Fibroblast of villous mesenchyme (primary cell): ENCODE measurements around the gene CDH13. TPM values are rescaled to one million over a fixed set of nuclear protein-coding genes. Genes with fewer than 3 reads are reported as not detected.

Experiments used
- DNase-seq: peaks from one replicate; pipeline ENCODE4 v3.0.0-alpha.2; 2010; ENCODE audit warnings: low read depth
- H3K4me3 ChIP-seq: 2 replicates; pipeline ENCODE4 v1.5.1; 2011; ENCODE audit warnings: low read depth, mild to moderate bottlenecking, low read length
- CTCF ChIP-seq: IDR thresholded peaks from 2 replicates; pipeline ENCODE4 v1.5.1; 2012; ENCODE audit warnings: low read depth, mild to moderate bottlenecking, low read length; ENCODE audit not compliant: insufficient read depth
- total RNA-seq: library from RNA; depleted of rRNA; stranded (reverse); fragments of >200 nt; gene quantifications from 2 replicates; pipeline ENCODE4 v1.2.3, GENCODE V29; 2012

The CDH13 gene
- total RNA-seq, 1 donor: 47.5 TPM

- DNase-seq: no peak
- H3K4me3 ChIP-seq: no peak overlapping the region
- TF ChIP-seq CTCF: no peak
Observed at GRCh38 chr16:82960918-82961317, 334.1 kb downstream of the CDH13 start.

DNA sequence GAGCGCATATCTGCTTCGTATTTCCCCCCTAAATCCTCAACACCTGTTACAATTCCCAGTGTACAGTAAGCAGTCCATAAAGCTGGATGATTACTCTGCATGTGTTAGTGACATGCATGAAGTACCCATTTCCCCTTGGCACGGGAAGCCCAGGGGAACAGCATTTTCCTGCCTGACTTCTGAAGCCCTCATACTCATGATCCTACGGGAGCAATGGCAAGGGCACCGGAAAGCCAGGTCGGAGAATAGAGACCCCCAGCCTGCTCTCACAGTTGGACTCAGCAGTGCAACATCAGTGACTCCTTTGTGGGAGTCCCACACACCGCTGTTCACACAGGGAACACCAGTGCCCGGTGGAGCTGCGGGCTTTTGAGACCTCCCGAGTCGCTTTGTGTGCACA lies 336.9 kb downstream of the CDH13 start:
- no peak overlapping the region for H3K4me3 ChIP-seq
- TF ChIP-seq CTCF: no peak
- no peak for DNase-seq

DNA sequence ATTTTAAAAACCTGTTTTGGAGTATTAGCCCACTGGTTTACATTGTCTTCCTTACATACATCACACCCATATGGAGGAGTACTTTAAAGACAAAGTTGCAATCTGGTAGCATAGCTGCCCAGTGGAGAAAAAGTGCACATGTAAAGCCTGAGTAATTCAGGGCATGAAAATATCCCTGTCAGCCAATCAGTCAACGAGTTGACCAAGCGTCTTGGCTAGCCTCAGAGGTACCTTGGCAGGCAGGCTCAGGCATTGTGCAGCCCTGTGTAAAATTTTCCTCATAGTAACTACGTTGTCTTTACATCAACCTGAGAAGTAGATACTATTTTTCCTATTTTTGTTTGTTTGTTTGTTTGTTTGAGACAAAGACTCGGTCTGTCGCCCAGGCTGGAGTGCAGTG lies 339.0 kb downstream of the CDH13 start:
- no peak for DNase-seq
- TF ChIP-seq CTCF: no peak
- no peak overlapping the region for H3K4me3 ChIP-seq

DNA sequence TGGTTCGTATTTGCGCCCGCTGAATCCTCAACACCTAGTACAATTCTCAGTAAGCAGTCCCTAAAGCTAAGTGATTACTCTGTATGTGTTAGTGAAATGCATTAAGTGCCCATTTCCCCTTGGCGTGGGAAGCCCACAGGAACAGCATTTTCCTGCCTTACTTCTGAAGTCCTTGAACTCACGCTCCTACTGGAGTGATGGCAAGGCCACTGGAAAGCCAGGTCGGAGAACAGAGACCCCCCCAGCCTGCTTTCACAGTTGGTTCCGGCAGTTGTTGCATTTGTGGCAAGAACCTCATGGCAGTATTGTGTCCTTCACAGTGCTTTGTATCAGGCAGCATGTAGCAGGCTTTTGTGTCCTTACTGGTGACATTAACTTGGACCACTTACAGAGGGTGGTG lies 340.7 kb downstream of the CDH13 start:
- no peak for DNase-seq
- H3K4me3 ChIP-seq: no peak overlapping the region
- TF ChIP-seq CTCF: no peak

GRCh38 chr16:82971126-82971525 lies 344.4 kb downstream of the CDH13 start:
- TF ChIP-seq CTCF: no peak
- no peak for DNase-seq
- H3K4me3 ChIP-seq: no peak overlapping the region

GRCh38 chr16:82972331-82972919 lies 345.7 kb downstream of the CDH13 start:
- TF ChIP-seq CTCF: no peak
- no peak overlapping the region for H3K4me3 ChIP-seq
- DNase-seq: no peak
